Thoracic aorta (tissue), 2 donors: ENCODE measurements around the gene ANAPC2. TPM values are rescaled to one million over a fixed set of nuclear protein-coding genes. Genes with fewer than 3 reads are reported as not detected.

Source experiments
- ATAC-seq: fragments of 150-250 bp; one replicate; pipeline ENCODE4 v1.8.0; 2017; ENCODE audit warnings: low read depth; ENCODE audit not compliant: insufficient number of reproducible peaks, low FRiP score
- DNase-seq: peaks from one replicate; pipeline ENCODE4 v3.0.0-alpha.2; 2020; ENCODE audit warnings: low spot score
- H3K27ac ChIP-seq, 2 donors: fragments of 200-600 bp; sonication (generic); 1 replicate in 1 of 2; 2 replicates in 1 of 2; pipeline ENCODE4 v1.5.1; 2016; ENCODE audit warnings: mild to moderate bottlenecking in 2 of 2, moderate library complexity in 2 of 2
- H3K27me3 ChIP-seq: fragments of 200-600 bp; sonication (generic); replicated peaks from 2 replicates; pipeline ENCODE4 v1.6.0; 2016; ENCODE audit warnings: mild to moderate bottlenecking; ENCODE audit not compliant: insufficient read depth
- H3K36me3 ChIP-seq: fragments of 200-600 bp; sonication (generic); one replicate; pipeline ENCODE4 v1.5.1; 2016
- H3K4me1 ChIP-seq, 2 donors: fragments of 200-600 bp; sonication (generic); 1 replicate in 1 of 2; 2 replicates in 1 of 2; pipeline versions ENCODE4 v1.5.1 to v1.6.0; 2016; ENCODE audit warnings: low read depth in 2 of 2, mild to moderate bottlenecking in 1 of 2; ENCODE audit not compliant: control insufficient read depth in 1 of 2
- H3K4me3 ChIP-seq: fragments of 200-600 bp; sonication (generic); 2 replicates; pipeline ENCODE4 v1.5.1; 2016; ENCODE audit warnings: mild to moderate bottlenecking
- H3K9me3 ChIP-seq: fragments of 200-600 bp; sonication (generic); 2 replicates; pipeline ENCODE4 v1.5.1; 2016
- CTCF ChIP-seq: fragments of 200-600 bp; sonication (generic); IDR thresholded peaks from one replicate; pipeline ENCODE4 v1.5.1; 2019; ENCODE audit warnings: antibody characterized with exemption
- total RNA-seq, 2 donors: library from RNA; depleted of rRNA; stranded (reverse); fragments of >200 nt; gene quantifications; one replicate each; pipeline versions ENCODE4 v1.1.0 to v1.2.3, GENCODE V29; 2016

The ANAPC2 gene
- total RNA-seq, 2 donors from 2014 or later, result 25.2 to 43.0 TPM

GRCh38 chr9:137225699-137226331 is 37.5 kb upstream of the ANAPC2 start:
- Histone ChIP-seq H3K27me3 (no peaks in the 10 kb centered on the region), H3K9me3 (no peaks in the 10 kb centered on the region), H3K36me3 (no peaks in the 10 kb centered on the region), H3K27ac (no peak overlapping the region), H3K4me1 (peaks cover 7 to 19% of the 10 kb centered on the region in 2 donors), H3K4me3 (no peak overlapping the region)
- TF ChIP-seq CTCF, result no peak
- DNase-seq (no peak), ATAC-seq (no peak)

GRCh38 chr9:137224830-137225694 is 36.7 kb upstream of the ANAPC2 start, which contains the start of gene CYSRT1:
Gene CYSRT1, plus strand, starts transcription at chr9:137225174. Its CDS starts 448 bp downstream, at chr9:137225622.
- H3K36me3 ChIP-seq, result no peaks in the 10 kb centered on the region
- no peak for ATAC-seq
- H3K27me3 ChIP-seq, result no peaks in the 10 kb centered on the region
- DNase-seq, result no peak
- H3K9me3 ChIP-seq, result no peaks in the 10 kb centered on the region
- peak within 1 kb of the TSS; percentile 83 for H3K4me3 ChIP-seq
- no peak for TF ChIP-seq CTCF
- H3K27ac ChIP-seq, result peak within 1 kb of the TSS; percentile 89 to 96
- peaks cover 7 to 19% of the 10 kb centered on the region in 2 donors for H3K4me1 ChIP-seq

- TF ChIP-seq CTCF, result no peak
- Histone ChIP-seq H3K4me3 (peak overlapping the region; percentile 83), H3K27ac (peak overlapping the region; percentile 89 to 96), H3K27me3 (no peaks in the 10 kb centered on the region), H3K36me3 (no peaks in the 10 kb centered on the region), H3K9me3 (no peaks in the 10 kb centered on the region), H3K4me1 (peaks cover 7 to 19% of the 10 kb centered on the region in 2 donors)
- ATAC-seq (peak; percentile 80), DNase-seq (peak; percentile 93)
These were observed 35.0 kb upstream of the ANAPC2 start for GRCh38 chr9:137223078-137223970.

- Histone ChIP-seq H3K36me3 (no peaks in the 10 kb centered on the region), H3K27me3 (no peaks in the 10 kb centered on the region), H3K4me1 (peaks cover 7 to 19% of the 10 kb centered on the region in 2 donors), H3K9me3 (no peaks in the 10 kb centered on the region), H3K4me3 (peak within 1 kb of the TSS; percentile 83), H3K27ac (peak within 1 kb of the TSS; percentile 89 to 96)
- DNase-seq, result no peak
- no peak for ATAC-seq
- TF ChIP-seq CTCF, result no peak
These were observed 34.1 kb upstream of the ANAPC2 start, which contains the start of gene RNF208 for GRCh38 chr9:137222190-137223077. Gene RNF208, minus strand, starts transcription at chr9:137222240. Its CDS starts 1,028 bp downstream, at chr9:137221212.
